ENCODE measurements around the gene FAM163B.
A peak's percentile ranks its signal among the peaks of the same experiment; 100 is the strongest.

FAM163B gene

DNA sequence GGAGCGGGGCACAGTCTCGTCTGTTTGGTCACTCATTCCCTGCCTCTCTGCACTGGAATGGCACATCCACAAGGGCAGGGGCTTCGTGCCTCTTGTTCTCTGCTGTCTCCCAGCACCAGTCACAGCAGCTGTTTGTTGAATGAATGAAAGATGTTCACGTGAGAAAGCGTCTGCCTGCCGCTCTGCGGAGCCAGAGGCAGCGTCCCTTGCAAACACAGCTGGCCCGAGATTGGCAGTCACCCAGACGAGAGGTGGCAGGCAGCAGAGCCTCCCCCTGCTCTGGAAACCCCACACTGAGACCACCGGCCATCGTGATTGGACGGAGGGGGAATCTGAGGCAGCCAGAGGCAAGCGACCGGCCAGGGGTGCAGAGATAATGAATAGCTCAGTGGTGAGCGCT, 6.0 kb upstream of the FAM163B start:
- WGBS, 2 experiments (ENCODE audit: insufficient coverage in 2 of 2): 65 to 76% methylated on average over 11 to 16 of the region's 16 CpGs

DNA sequence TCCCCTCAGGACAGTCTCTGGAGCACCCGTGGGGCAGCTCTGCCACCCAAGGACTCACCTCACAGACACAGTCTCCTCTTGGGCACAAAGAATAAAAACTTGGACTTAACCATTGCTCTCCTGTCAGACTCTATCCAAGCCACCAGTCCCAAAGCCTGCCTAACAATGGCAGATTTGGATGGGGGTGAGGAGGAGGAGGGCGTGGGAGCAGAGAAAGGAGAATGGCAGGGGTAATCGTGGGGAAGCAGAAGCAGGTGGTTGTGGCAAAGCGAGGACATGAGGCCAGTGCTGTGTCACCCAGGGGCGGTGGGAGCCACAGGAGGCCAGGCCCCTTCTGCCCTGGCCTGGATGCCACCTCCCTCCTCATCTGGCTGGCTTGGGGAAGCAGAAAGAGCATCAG, 5.5 kb upstream of the FAM163B start:
- no peak overlapping the region for H3K4me3 ChIP-seq (ENCODE audit: extremely low read depth, insufficient read depth, low read length, poor library complexity, severe bottlenecking)
- H3K36me3 ChIP-seq (ENCODE audit: control insufficient read depth, insufficient read depth, low read length): no peaks in the 10 kb centered on the region
- 70 to 85% methylated on average over 3 to 5 of the region's 5 CpGs for WGBS, 2 experiments (ENCODE audit: insufficient coverage in 2 of 2)
- H3K9me3 ChIP-seq (ENCODE audit: control insufficient read depth, low read length): no peaks in the 10 kb centered on the region
- H3K4me1 ChIP-seq (ENCODE audit: control insufficient read depth, insufficient read depth, low read length, poor library complexity, severe bottlenecking): no peaks in the 10 kb centered on the region
- no peak overlapping the region for H3K27ac ChIP-seq (ENCODE audit: low read depth, low read length, severe bottlenecking)

More for the DNA sequence above, 6.0 kb upstream of the FAM163B start:
- Histone ChIP-seq H3K4me3 (ENCODE audit: extremely low read depth, insufficient read depth, low read length, poor library complexity, severe bottlenecking) (no peak overlapping the region), H3K9me3 (ENCODE audit: control insufficient read depth, low read length) (no peaks in the 10 kb centered on the region), H3K4me1 (ENCODE audit: control insufficient read depth, insufficient read depth, low read length, poor library complexity, severe bottlenecking) (no peaks in the 10 kb centered on the region), H3K36me3 (ENCODE audit: control insufficient read depth, insufficient read depth, low read length) (no peaks in the 10 kb centered on the region), H3K27ac (ENCODE audit: low read depth, low read length, severe bottlenecking) (no peak overlapping the region)

- Histone ChIP-seq H3K4me1 (ENCODE audit: control insufficient read depth, insufficient read depth, low read length, poor library complexity, severe bottlenecking) (no peaks in the 10 kb centered on the region), H3K36me3 (ENCODE audit: control insufficient read depth, insufficient read depth, low read length) (no peaks in the 10 kb centered on the region), H3K9me3 (ENCODE audit: control insufficient read depth, low read length) (no peaks in the 10 kb centered on the region), H3K4me3 (ENCODE audit: extremely low read depth, insufficient read depth, low read length, poor library complexity, severe bottlenecking) (no peak overlapping the region), H3K27ac (ENCODE audit: low read depth, low read length, severe bottlenecking) (no peak overlapping the region)
- 79 to 89% methylated on average over 5 to 6 of the region's 10 CpGs for WGBS, 2 experiments (ENCODE audit: insufficient coverage in 2 of 2)
These were observed 4.9 kb upstream of the FAM163B start for GRCh38 chr9:133614056-133614455.

DNA sequence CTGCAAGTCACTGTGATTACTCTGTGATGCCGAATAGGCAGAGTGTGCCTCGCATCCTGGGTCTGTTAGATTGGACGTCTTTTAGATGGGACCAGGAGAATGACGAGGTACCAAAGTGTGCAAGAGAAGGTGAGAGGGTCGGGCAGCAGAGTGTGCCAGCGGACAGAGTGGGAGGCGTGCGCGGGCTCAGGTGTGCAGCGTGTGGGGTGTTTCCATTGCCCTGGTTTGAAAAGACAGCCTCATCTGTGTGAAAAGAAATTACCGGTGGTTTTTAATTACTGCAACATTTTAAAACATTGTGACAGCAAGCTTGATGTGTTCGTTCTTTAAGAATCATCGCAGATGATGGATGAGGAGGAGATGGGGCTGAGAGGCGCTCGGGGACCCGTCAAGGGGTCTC, 4.2 kb upstream of the FAM163B start:
- H3K27ac ChIP-seq (ENCODE audit: low read depth, low read length, severe bottlenecking): no peak overlapping the region
- WGBS, 2 experiments (ENCODE audit: insufficient coverage in 2 of 2): 91% methylated on average over 15 to 16 of the region's 16 CpGs
- no peaks in the 10 kb centered on the region for H3K36me3 ChIP-seq (ENCODE audit: control insufficient read depth, insufficient read depth, low read length)
- H3K9me3 ChIP-seq (ENCODE audit: control insufficient read depth, low read length): no peaks in the 10 kb centered on the region
- no peak overlapping the region for H3K4me3 ChIP-seq (ENCODE audit: extremely low read depth, insufficient read depth, low read length, poor library complexity, severe bottlenecking)
- H3K4me1 ChIP-seq (ENCODE audit: control insufficient read depth, insufficient read depth, low read length, poor library complexity, severe bottlenecking): peaks cover 2% of the 10 kb centered on the region

- WGBS, 2 experiments (ENCODE audit: insufficient coverage in 2 of 2): 91 to 95% methylated on average over 7 to 8 of the region's 8 CpGs
- H3K4me1 ChIP-seq (ENCODE audit: control insufficient read depth, insufficient read depth, low read length, poor library complexity, severe bottlenecking): peaks cover 2% of the 10 kb centered on the region
- H3K9me3 ChIP-seq (ENCODE audit: control insufficient read depth, low read length): no peaks in the 10 kb centered on the region
- H3K27ac ChIP-seq (ENCODE audit: low read depth, low read length, severe bottlenecking): no peak overlapping the region
- no peaks in the 10 kb centered on the region for H3K36me3 ChIP-seq (ENCODE audit: control insufficient read depth, insufficient read depth, low read length)
- H3K4me3 ChIP-seq (ENCODE audit: extremely low read depth, insufficient read depth, low read length, poor library complexity, severe bottlenecking): no peak overlapping the region
These were observed 3.6 kb upstream of the FAM163B start for GRCh38 chr9:133612816-133613215.

DNA sequence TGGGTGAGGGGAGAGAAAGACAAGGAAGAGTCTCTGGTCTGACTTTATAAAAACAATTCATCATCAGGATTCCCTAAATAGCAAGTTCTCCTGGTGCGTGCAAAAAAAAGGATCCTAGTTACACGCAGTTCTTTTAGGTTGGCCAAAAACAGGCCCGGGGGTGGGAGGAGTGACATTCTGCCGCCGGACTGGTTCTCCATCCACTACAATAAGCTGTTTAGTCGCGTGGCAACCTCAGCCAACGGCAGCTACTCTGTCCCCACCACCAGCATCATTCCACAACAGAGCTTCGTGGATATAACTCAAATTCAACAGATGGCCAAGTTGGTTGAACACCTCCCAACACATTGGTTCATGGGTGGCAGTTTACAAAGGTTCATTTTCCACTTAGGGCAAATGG, 2.9 kb upstream of the FAM163B start:
- Histone ChIP-seq H3K27ac (ENCODE audit: low read depth, low read length, severe bottlenecking) (no peak overlapping the region), H3K4me3 (ENCODE audit: extremely low read depth, insufficient read depth, low read length, poor library complexity, severe bottlenecking) (no peak overlapping the region), H3K9me3 (ENCODE audit: control insufficient read depth, low read length) (no peaks in the 10 kb centered on the region), H3K4me1 (ENCODE audit: control insufficient read depth, insufficient read depth, low read length, poor library complexity, severe bottlenecking) (peaks cover 2% of the 10 kb centered on the region), H3K36me3 (ENCODE audit: control insufficient read depth, insufficient read depth, low read length) (no peaks in the 10 kb centered on the region)
- 79 to 93% methylated on average over 8 of the region's 9 CpGs for WGBS, 2 experiments (ENCODE audit: insufficient coverage in 2 of 2)

- H3K4me3 ChIP-seq (ENCODE audit: extremely low read depth, insufficient read depth, low read length, poor library complexity, severe bottlenecking): no peak overlapping the region
- H3K4me1 ChIP-seq (ENCODE audit: control insufficient read depth, insufficient read depth, low read length, poor library complexity, severe bottlenecking): peaks cover 2% of the 10 kb centered on the region
- whole genome bisulfite sequencing, 2 experiments (ENCODE audit: insufficient coverage in 2 of 2): 80 to 88% methylated on average over 5 of the region's 5 CpGs
- no peaks in the 10 kb centered on the region for H3K9me3 ChIP-seq (ENCODE audit: control insufficient read depth, low read length)
- H3K36me3 ChIP-seq (ENCODE audit: control insufficient read depth, insufficient read depth, low read length): no peaks in the 10 kb centered on the region
- no peak overlapping the region for H3K27ac ChIP-seq (ENCODE audit: low read depth, low read length, severe bottlenecking)
These were observed 1.7 kb upstream of the FAM163B start for GRCh38 chr9:133610845-133611244.

GRCh38 chr9:133608889-133609288, 300 bp downstream of the FAM163B start:
- H3K4me3 ChIP-seq (ENCODE audit: extremely low read depth, insufficient read depth, low read length, poor library complexity, severe bottlenecking): peak overlapping the region; percentile 32
- WGBS, 2 experiments (ENCODE audit: insufficient coverage in 2 of 2): 13 to 19% methylated on average over 34 to 37 of the region's 41 CpGs

GRCh38 chr9:133608382-133608781, 807 bp downstream of the FAM163B start:
- Histone ChIP-seq H3K9me3 (ENCODE audit: control insufficient read depth, low read length) (no peaks in the 10 kb centered on the region), H3K4me3 (ENCODE audit: extremely low read depth, insufficient read depth, low read length, poor library complexity, severe bottlenecking) (peak overlapping the region; percentile 32), H3K4me1 (ENCODE audit: control insufficient read depth, insufficient read depth, low read length, poor library complexity, severe bottlenecking) (peaks cover 9% of the 10 kb centered on the region), H3K27ac (ENCODE audit: low read depth, low read length, severe bottlenecking) (no peak overlapping the region), H3K36me3 (ENCODE audit: control insufficient read depth, insufficient read depth, low read length) (no peaks in the 10 kb centered on the region)
- WGBS, 2 experiments (ENCODE audit: insufficient coverage in 2 of 2): 81 to 100% methylated on average over 2 of the region's 7 CpGs

More at GRCh38 chr9:133608889-133609288, 300 bp downstream of the FAM163B start:
- Histone ChIP-seq H3K4me1 (ENCODE audit: control insufficient read depth, insufficient read depth, low read length, poor library complexity, severe bottlenecking) (peaks cover 7% of the 10 kb centered on the region), H3K36me3 (ENCODE audit: control insufficient read depth, insufficient read depth, low read length) (no peaks in the 10 kb centered on the region), H3K27ac (ENCODE audit: low read depth, low read length, severe bottlenecking) (no peak overlapping the region), H3K9me3 (ENCODE audit: control insufficient read depth, low read length) (no peaks in the 10 kb centered on the region)

- H3K4me3 ChIP-seq (ENCODE audit: extremely low read depth, insufficient read depth, low read length, poor library complexity, severe bottlenecking): no peak overlapping the region
These were observed 1.2 kb downstream of the FAM163B start for GRCh38 chr9:133607976-133608375.

GRCh38 chr9:133607381-133607780, 1.8 kb downstream of the FAM163B start:
- H3K36me3 ChIP-seq (ENCODE audit: control insufficient read depth, insufficient read depth, low read length): no peaks in the 10 kb centered on the region
- 78 to 87% methylated on average over 7 of the region's 7 CpGs for WGBS, 2 experiments (ENCODE audit: insufficient coverage in 2 of 2)
- H3K9me3 ChIP-seq (ENCODE audit: control insufficient read depth, low read length): no peaks in the 10 kb centered on the region
- no peak overlapping the region for H3K27ac ChIP-seq (ENCODE audit: low read depth, low read length, severe bottlenecking)
- no peak overlapping the region for H3K4me3 ChIP-seq (ENCODE audit: extremely low read depth, insufficient read depth, low read length, poor library complexity, severe bottlenecking)
- peaks cover 9% of the 10 kb centered on the region for H3K4me1 ChIP-seq (ENCODE audit: control insufficient read depth, insufficient read depth, low read length, poor library complexity, severe bottlenecking)

More at GRCh38 chr9:133607976-133608375, 1.2 kb downstream of the FAM163B start:
- H3K4me1 ChIP-seq (ENCODE audit: control insufficient read depth, insufficient read depth, low read length, poor library complexity, severe bottlenecking): peaks cover 9% of the 10 kb centered on the region
- H3K36me3 ChIP-seq (ENCODE audit: control insufficient read depth, insufficient read depth, low read length): no peaks in the 10 kb centered on the region
- 94 to 97% methylated on average over 3 to 4 of the region's 8 CpGs for WGBS, 2 experiments (ENCODE audit: insufficient coverage in 2 of 2)
- no peak overlapping the region for H3K27ac ChIP-seq (ENCODE audit: low read depth, low read length, severe bottlenecking)
- H3K9me3 ChIP-seq (ENCODE audit: control insufficient read depth, low read length): no peaks in the 10 kb centered on the region
